ENCODE measurements around the gene SDF4.
"Not testable (repeated sequence)": the region's sequence is repeated elsewhere in the genome, so short reads cannot be mapped to it uniquely, and the experiment has no call there.

SDF4 gene

GRCh38 chr1:1178794-1179331, 52.9 kb downstream of the SDF4 start:
- DNase-seq (ENCODE audit: low spot score): no peak

- no peak for DNase-seq (ENCODE audit: low spot score)
Measured at GRCh38 chr1:1177452-1178206, 54.2 kb downstream of the SDF4 start.

- no peak for DNase-seq (ENCODE audit: low spot score)
Measured at GRCh38 chr1:1176931-1177330, 54.9 kb downstream of the SDF4 start.

- not testable (repeated sequence) for DNase-seq (ENCODE audit: low spot score)
Measured at GRCh38 chr1:1176063-1176761, 55.6 kb downstream of the SDF4 start.

- no peak for DNase-seq (ENCODE audit: low spot score)
Measured at GRCh38 chr1:1175221-1176062, 56.4 kb downstream of the SDF4 start.

- DNase-seq (ENCODE audit: low spot score): no peak
Measured at GRCh38 chr1:1173793-1174415, 57.9 kb downstream of the SDF4 start, which contains the start of gene TTLL10. Gene TTLL10 (plus strand): TSS chr1:1173880. CDS start chr1:1179216, 5,336 bp downstream.

- no peak for DNase-seq (ENCODE audit: low spot score)
Measured at GRCh38 chr1:1173061-1173792, 58.6 kb downstream of the SDF4 start.

GRCh38 chr1:1171546-1172340, 60.1 kb downstream of the SDF4 start:
- DNase-seq (ENCODE audit: low spot score): no peak

- DNase-seq (ENCODE audit: low spot score): no peak
Measured at GRCh38 chr1:1171161-1171545, 60.6 kb downstream of the SDF4 start.

- no peak for DNase-seq (ENCODE audit: low spot score)
Measured at GRCh38 chr1:1170215-1171091, 61.3 kb downstream of the SDF4 start.

GRCh38 chr1:1169429-1170214, 62.2 kb downstream of the SDF4 start:
- DNase-seq (ENCODE audit: low spot score): no peak

GRCh38 chr1:1168451-1169411, 63.1 kb downstream of the SDF4 start:
- no peak for DNase-seq (ENCODE audit: low spot score)

- DNase-seq (ENCODE audit: low spot score): no peak
Measured at GRCh38 chr1:1167841-1168450, 63.9 kb downstream of the SDF4 start.

- no peak for DNase-seq (ENCODE audit: low spot score)
Measured at GRCh38 chr1:1167398-1167821, 64.4 kb downstream of the SDF4 start.
